ENCODE results near the gene IFI35.
A peak's percentile ranks its signal among the peaks of the same experiment; 100 is the strongest.
"Not testable (repeated sequence)": the region's sequence is repeated elsewhere in the genome, so short reads cannot be mapped to it uniquely, and the experiment has no call there.

IFI35 gene

GRCh38 chr17:43006639-43007551 is at the start of gene IFI35:
Gene IFI35, plus strand, starts transcription at chr17:43006784. Its CDS starts 164 bp downstream, at chr17:43006948.
- peak; percentile 70 to 75 for DNase-seq (ENCODE audit: low read depth in 2 of 2)

DNA sequence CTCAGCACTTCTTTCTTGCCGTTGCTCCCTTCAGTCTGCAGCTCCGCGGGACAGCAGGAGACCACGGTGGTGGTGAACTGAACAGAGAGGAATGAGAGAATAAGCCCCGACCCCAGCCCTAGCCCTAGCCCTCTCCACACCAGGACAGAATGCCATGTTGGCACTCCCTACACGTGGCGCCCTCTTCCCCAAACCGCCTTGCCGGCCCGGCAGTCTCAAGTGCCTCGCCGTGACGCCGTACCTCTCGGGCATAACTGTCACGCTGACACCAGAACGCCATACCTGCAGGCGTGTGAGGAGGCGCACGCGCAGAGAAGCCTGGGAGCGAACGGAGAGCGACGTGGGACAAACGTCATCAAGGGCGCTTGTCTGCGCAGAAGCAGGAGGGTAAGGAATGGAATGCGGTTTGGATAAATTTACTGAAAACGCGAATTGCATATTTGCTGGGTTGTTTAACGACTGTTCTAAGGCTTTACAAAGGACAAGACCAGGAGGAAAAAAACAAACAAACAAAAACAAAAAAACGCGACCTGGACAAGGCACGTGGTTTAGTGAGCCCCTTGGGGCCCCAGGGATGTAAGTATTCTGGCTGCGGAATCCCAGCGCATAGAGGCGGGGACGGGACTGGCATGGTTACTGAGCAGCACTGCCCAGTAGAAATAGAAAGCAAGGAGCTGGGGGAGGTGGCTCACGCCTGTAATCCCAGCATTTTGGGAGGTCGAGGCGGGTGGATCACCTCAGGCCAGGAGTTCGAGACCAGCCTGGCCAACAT is 42.2 kb upstream of the IFI35 start, which contains the start of gene AARSD1:
Gene AARSD1 (minus strand): TSS at position 294 of the 772 bp plus-strand sequence. CDS start 14 bp downstream, at position 280.
- DNase-seq (ENCODE audit: low read depth in 2 of 2) = peak; percentile 70 to 80

GRCh38 chr17:42967925-42968324 is 38.7 kb upstream of the IFI35 start:
- DNase-seq (ENCODE audit: low read depth in 2 of 2) = no peak

- no peak for DNase-seq (ENCODE audit: low read depth in 2 of 2)
These were observed 37.5 kb upstream of the IFI35 start for GRCh38 chr17:42969001-42969581.

DNA sequence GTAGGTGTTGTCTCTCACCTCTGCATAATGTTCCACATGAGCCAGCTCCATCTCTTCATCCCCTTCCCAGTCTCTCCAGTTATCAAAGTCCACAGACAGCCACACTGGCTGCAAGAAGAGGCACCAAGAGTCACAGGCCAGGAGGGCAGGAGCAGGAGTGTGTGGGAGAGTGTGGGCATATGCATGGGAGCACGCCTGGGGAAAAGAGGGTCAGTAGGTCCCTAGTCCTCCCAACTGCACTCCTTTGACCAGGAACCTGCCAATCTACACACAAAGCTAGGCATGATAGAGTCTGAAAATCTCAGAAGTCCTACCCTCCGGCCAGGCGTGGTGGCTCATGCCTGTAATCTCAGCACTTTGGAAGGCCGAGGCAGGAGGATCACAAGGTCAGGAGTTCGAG is 35.0 kb upstream of the IFI35 start:
- no peak for DNase-seq (ENCODE audit: low read depth in 2 of 2)

GRCh38 chr17:42973323-42973722 is 33.3 kb upstream of the IFI35 start:
- DNase-seq (ENCODE audit: low read depth in 2 of 2) = not testable (repeated sequence)

- DNase-seq (ENCODE audit: low read depth in 2 of 2) = no peak
These were observed 31.3 kb upstream of the IFI35 start for GRCh38 chr17:42975265-42975664.

- DNase-seq (ENCODE audit: low read depth in 2 of 2) = not testable (repeated sequence)
These were observed 30.9 kb upstream of the IFI35 start for GRCh38 chr17:42975701-42976100.

GRCh38 chr17:42979511-42980273 is 26.9 kb upstream of the IFI35 start, which contains the start of gene PTGES3L:
Gene PTGES3L, minus strand, starts transcription at chr17:42980080. Its CDS starts 27 bp downstream, at chr17:42980053.
- DNase-seq (ENCODE audit: low read depth in 2 of 2) = no peak

DNA sequence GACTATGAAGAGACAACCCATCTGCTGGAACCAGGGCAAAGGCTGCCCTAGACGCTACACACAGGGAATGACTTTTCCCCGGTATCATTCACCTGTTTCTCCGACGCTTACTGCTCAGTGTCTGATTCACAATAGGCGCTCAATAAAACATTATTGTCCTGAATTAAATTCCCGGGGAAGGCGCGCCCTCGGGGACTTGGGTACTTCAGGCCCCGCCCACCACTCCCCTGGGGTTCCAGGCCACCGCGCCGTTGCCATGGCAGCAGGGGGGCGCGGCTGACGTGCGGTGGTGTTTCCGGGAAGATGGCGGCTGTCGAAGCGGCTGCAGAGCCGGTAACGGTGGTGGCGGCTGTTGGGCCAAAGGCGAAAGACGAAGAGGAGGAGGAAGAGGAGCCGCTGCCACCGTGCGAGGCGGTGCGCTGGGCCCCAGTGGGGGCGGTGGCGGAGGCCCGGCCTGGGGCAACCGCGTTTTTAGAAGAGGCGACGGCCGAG is 26.3 kb upstream of the IFI35 start, which contains the start of gene RUNDC1:
Gene RUNDC1 (plus strand): TSS at position 292 of the 492 bp plus-strand sequence. CDS start 12 bp downstream, at position 304.
- peak; percentile 82 to 86 for DNase-seq (ENCODE audit: low read depth in 2 of 2)

GRCh38 chr17:42980766-42981397 is 25.7 kb upstream of the IFI35 start:
- peak in 1 of 2 donors; percentile 29 for DNase-seq (ENCODE audit: low read depth in 2 of 2)

DNA sequence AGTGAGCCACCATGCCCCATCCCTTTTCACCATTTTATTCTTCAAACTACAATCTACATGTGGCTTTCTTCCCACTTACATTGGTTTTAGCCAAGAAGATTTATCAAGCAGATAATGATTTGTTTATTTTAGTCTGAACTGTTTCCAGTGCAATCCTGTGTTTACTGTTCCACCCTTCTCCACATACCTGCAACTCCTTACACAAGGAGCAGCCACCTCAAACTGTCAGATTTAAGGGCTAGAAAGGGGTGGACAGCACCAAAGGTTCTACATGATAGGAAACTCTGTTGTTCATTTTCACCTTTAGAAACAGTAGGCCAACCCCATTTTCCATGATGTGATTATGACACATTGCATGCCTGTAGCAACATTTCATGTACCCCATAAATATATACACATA is 24.3 kb upstream of the IFI35 start:
- no peak for DNase-seq (ENCODE audit: low read depth in 2 of 2)

DNA sequence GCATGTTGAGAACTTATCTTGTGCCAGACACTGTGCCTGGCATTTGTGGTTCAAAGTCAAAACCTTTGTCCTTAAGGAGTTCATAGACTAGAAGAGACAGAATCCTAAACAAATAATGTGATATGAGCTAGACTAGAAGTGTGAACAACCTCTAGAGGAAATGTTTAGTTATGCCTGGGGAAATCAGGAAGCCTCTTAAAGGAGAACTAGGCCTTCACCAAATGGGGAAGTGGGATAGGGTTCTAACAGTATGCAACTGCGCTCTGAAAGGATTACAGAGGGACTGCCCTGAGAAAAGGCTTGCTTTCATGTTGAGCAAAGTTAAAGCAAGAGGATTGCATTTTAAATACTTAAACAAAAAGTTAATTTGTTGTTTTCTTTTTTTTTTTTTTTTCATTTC is 21.4 kb upstream of the IFI35 start:
- no peak for DNase-seq (ENCODE audit: low read depth in 2 of 2)

GRCh38 chr17:42989141-42989540 is 17.4 kb upstream of the IFI35 start:
- DNase-seq (ENCODE audit: low read depth in 2 of 2) = no peak

- no peak for DNase-seq (ENCODE audit: low read depth in 2 of 2)
These were observed 16.6 kb upstream of the IFI35 start for GRCh38 chr17:42989726-42990652.

DNA sequence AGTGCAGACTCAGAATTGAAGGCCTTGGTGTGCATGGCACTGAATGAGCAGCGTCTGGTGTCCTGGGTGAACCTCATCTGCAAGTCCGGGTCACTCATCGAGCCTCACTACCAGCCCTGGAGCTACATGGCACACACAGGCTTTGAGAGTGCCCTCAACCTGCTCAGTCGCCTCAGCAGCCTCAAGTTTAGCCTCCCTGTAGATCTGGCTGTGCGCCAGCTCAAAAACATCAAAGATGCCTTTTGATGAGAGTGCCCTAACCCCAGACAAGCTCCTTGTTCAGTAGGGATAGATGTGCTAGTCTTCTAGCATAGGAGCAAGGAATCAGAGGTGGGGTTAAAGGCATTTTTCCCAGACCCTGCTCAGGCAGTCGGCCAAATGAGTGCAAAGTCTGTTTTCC is 15.1 kb upstream of the IFI35 start:
- DNase-seq (ENCODE audit: low read depth in 2 of 2) = no peak

- DNase-seq (ENCODE audit: low read depth in 2 of 2) = no peak
These were observed 13.7 kb upstream of the IFI35 start for GRCh38 chr17:42992872-42993271.

- DNase-seq (ENCODE audit: low read depth in 2 of 2) = not testable (repeated sequence)
These were observed 12.7 kb upstream of the IFI35 start for GRCh38 chr17:42993913-42994312.

DNA sequence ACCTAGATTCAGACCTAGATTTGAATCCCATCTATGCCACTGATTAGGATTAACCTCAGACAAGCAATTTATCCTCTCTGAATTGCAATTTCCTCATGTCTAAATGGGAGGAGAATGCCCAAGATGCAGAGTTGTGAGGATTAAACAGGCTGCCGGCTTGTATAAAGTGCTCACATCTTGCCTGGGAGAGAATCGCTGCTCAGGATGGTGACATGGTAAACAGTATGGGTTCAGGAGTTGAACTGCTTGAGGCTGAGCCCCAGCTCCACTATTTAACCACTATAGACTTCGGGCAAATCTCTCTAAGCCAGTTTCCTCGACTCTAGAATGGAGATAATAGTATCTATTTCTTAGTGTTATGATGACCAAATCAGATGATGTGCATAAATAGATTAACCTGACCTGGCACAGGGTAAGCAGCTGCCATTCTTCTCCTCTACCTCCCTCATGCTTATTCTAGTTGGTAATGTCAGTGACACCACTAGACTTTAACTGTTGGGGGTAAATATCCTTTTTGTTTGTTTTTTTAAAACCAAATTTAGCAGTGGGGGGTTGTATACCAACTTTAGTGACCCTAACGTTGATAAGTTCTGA is 9.1 kb upstream of the IFI35 start:
- DNase-seq (ENCODE audit: low read depth in 2 of 2) = no peak

All from stimulated activated CD8-positive, alpha-beta memory T cell treated with anti-CD3 and anti-CD28 coated beads, Interleukin-7, amount 100 ng/mL, for 1 hour (primary cell).